ENCODE data around the gene SPTBN5. TPM values are rescaled to one million over a fixed set of nuclear protein-coding genes. Genes with fewer than 3 reads are reported as not detected.

Gene SPTBN5
- total RNA-seq, 1 experiment from 2014 or later: 0.96 TPM

- TF ChIP-seq REST (IDR thresholded peaks at IDR 0.05; ENCODE audit: low read depth): no peak
- TF ChIP-seq CEBPB (IDR thresholded peaks at IDR 0.05; ENCODE audit: low read depth): no peak
- TF ChIP-seq POLR2A (IDR thresholded peaks at IDR 0.05; ENCODE audit: borderline replicate concordance, extremely low read depth, insufficient read depth, insufficient read length): no peak
These were observed 44.0 kb downstream of the SPTBN5 start (continued) for GRCh38 chr15:41849861-41850260.

- H3K4me1 ChIP-seq (ENCODE audit: control insufficient read depth in 1 of 2, insufficient read depth in 2 of 2, low read length in 2 of 2): no peaks in the 10 kb centered on the region
- no peak overlapping the region for H2AFZ ChIP-seq (ENCODE audit: low read depth, low read length, poor library complexity, severe bottlenecking)
- TF ChIP-seq POLR2AphosphoS5 (IDR thresholded peaks at IDR 0.05; ENCODE audit: low read depth, low read length): no peak
- no peak for TF ChIP-seq POLR2A (IDR thresholded peaks at IDR 0.05; ENCODE audit: borderline replicate concordance, extremely low read depth, insufficient read depth, insufficient read length)
- TF ChIP-seq CBX3 (IDR thresholded peaks at IDR 0.05; ENCODE audit: low read depth): no peak
- no peak for TF ChIP-seq ZFX (IDR thresholded peaks at IDR 0.05)
- no peak for TF ChIP-seq CTCF (IDR thresholded peaks at IDR 0.05 in 2 of 3, conservative IDR thresholded peaks at IDR 0.05 in 1 of 3; ENCODE audit: borderline replicate concordance in 1 of 3, insufficient read depth in 1 of 3, low read depth in 2 of 3, low read length in 2 of 3)
- no peak overlapping the region for H3K9ac ChIP-seq (ENCODE audit: low read length)
- H3K9me2 ChIP-seq (ENCODE audit: insufficient read depth): no peaks in the 10 kb centered on the region
- no TSS peak for BruUV-seq (replicated peaks)
- no peaks in the 10 kb centered on the region for H3K9me3 ChIP-seq (ENCODE audit: control insufficient read depth in 1 of 2, insufficient read depth in 1 of 2, low read depth in 1 of 2, low read length in 2 of 2)
- no peaks in the 10 kb centered on the region for H3K27me3 ChIP-seq (ENCODE audit: insufficient read depth, low read length)
- H3K36me3 ChIP-seq (ENCODE audit: control insufficient read depth in 1 of 2, insufficient read depth in 2 of 2, low read length in 2 of 2): peaks cover 0 to 3% of the 10 kb centered on the region in 2 experiments; a peak in 1 of 4 replicates
- no peaks in the 10 kb centered on the region for H4K20me1 ChIP-seq (ENCODE audit: insufficient read depth)
- no peak overlapping the region for H3K27ac ChIP-seq (ENCODE audit: low read depth, low read length)
- ChIA-PET CTCF (no interaction called here), RAD21 (ENCODE audit: low non-redundant PET in 1 of 2, low total read pairs in 2 of 2, uncharacterized antibody in 2 of 2, unreplicated experiment in 2 of 2) (no interaction called here), POLR2A (no interaction called here)
- H3K4me2 ChIP-seq (ENCODE audit: low read length): no peak overlapping the region
- H3K4me3 ChIP-seq (replicated peaks in 1 of 2; ENCODE audit: low read depth in 1 of 2, low read length in 2 of 2): no peak overlapping the region
- ATAC-seq (no peak), DNase-seq (ENCODE audit: low read depth, low spot score) (no peak)
- H3K79me2 ChIP-seq (ENCODE audit: insufficient read depth, low read length): no peaks in the 10 kb centered on the region
- intact Hi-C loops (cut with micrococcal nuclease): no loop called here
These were observed 44.6 kb downstream of the SPTBN5 start for GRCh38 chr15:41849204-41849603.

Data from HCT116 (cell line).